Colonic mucosa (tissue), 4 donors: Measurements from ENCODE around the gene ZNF611. TPM values are rescaled to one million over a fixed set of nuclear protein-coding genes. Genes with fewer than 3 reads are reported as not detected.

Source experiments
- DNase-seq: peaks from one replicate; pipeline ENCODE4 v3.0.0-alpha.2; 2020
- H3K27ac ChIP-seq: fragments of 200-600 bp; one replicate; pipeline ENCODE4 v1.8.0; 2021
- H3K27me3 ChIP-seq: fragments of 200-600 bp; one replicate; pipeline ENCODE4 v1.8.0; 2021
- H3K36me3 ChIP-seq: fragments of 200-600 bp; one replicate; pipeline ENCODE4 v1.8.0; 2021
- H3K4me1 ChIP-seq: fragments of 200-600 bp; one replicate; pipeline ENCODE4 v1.8.0; 2021; ENCODE audit warnings: mild to moderate bottlenecking
- H3K4me3 ChIP-seq: fragments of 200-600 bp; one replicate; pipeline ENCODE4 v1.8.0; 2021
- H3K9ac ChIP-seq, 2 donors: one replicate each; pipeline ENCODE4 v1.7.0; 2013; ENCODE audit warnings: control low read depth in 2 of 2, low read depth in 2 of 2, low read length in 2 of 2
- H3K9me3 ChIP-seq: fragments of 200-600 bp; one replicate; pipeline ENCODE4 v1.8.0; 2021
- intact Hi-C: fragments of 100-400 bp; cut with DNase I; formaldehyde crosslinking; loops from one replicate; pipeline ENCODE4 v1.14.1; 2022
- total RNA-seq, 2 donors: library from RNA; stranded (reverse); fragmentation: NEBNext Ultra II Directional in 1 of 2; extraction: Animal tissue kit (Norgen Biotek cat#: 25700) in 1 of 2; gene quantifications; one replicate each; pipeline ENCODE4 v1.2.1, GENCODE V29; 2021
- TF ChIP-seq, protein P1 (sequence below): fragments of 200-600 bp; IDR thresholded peaks from one replicate; pipeline ENCODE4 v1.8.0; 2022; ENCODE audit warnings: antibody characterized with exemption, mild to moderate bottlenecking
- donor health status: healthy.
- donor health status: DM: no; HTN: no; CAD: no.
- donor health status: DM: no; HTN: no; CAD: no.

ZNF611 gene
- total RNA-seq, 2 donors from 2014 or later, result 9.8 to 17.7 TPM

DNA sequence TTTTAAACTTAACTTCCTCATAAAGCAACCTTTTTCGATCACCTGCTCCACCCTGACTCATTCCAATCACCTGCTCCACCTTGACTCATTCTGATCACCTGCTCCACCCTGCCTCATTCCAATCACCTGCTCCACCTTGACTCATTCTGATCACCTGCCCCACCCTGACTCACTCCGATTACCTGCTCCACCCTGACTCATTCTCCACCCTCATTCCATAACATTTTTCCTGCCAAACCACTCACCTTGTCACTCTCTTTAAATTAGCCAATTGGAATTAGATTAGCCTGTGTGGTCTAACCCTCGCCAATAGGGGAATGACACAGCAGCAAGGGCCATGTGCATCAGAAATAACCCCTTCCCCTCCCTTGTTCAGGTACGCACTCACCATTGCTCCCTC lies 64.8 kb downstream of the ZNF611 start:
- Histone ChIP-seq H3K4me3 (no peak overlapping the region), H3K27ac (no peak overlapping the region), H3K27me3 (no peaks in the 10 kb centered on the region), H3K9me3 (no peaks in the 10 kb centered on the region), H3K9ac (no peak overlapping the region), H3K4me1 (no peaks in the 10 kb centered on the region), H3K36me3 (no peaks in the 10 kb centered on the region)
- intact Hi-C loops, result no loop called here
- DNase-seq, result no peak
- TF ChIP-seq, protein P1, sequence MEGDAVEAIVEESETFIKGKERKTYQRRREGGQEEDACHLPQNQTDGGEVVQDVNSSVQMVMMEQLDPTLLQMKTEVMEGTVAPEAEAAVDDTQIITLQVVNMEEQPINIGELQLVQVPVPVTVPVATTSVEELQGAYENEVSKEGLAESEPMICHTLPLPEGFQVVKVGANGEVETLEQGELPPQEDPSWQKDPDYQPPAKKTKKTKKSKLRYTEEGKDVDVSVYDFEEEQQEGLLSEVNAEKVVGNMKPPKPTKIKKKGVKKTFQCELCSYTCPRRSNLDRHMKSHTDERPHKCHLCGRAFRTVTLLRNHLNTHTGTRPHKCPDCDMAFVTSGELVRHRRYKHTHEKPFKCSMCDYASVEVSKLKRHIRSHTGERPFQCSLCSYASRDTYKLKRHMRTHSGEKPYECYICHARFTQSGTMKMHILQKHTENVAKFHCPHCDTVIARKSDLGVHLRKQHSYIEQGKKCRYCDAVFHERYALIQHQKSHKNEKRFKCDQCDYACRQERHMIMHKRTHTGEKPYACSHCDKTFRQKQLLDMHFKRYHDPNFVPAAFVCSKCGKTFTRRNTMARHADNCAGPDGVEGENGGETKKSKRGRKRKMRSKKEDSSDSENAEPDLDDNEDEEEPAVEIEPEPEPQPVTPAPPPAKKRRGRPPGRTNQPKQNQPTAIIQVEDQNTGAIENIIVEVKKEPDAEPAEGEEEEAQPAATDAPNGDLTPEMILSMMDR, result no peak

DNA sequence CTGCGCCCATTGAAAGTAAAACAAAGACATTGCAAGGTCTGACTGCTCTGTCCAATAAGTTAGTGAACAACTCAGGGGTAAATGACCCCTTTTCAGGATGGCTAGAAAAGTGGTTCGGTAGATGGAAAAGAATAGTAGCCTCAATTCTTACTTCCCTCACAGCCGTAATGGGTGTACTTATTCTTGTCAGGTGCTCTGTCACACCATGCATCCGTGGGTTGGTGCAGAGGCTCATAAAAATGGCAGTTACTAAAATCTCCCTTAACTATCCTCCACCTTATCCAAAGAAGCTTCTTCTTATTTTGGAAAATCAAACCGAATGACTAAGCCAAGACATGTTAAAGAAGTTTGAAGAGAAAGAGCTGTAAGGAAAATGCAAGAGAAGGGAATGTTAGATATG lies 65.3 kb downstream of the ZNF611 start:
- Histone ChIP-seq H3K36me3 (no peaks in the 10 kb centered on the region), H3K9ac (no peak overlapping the region), H3K4me3 (no peak overlapping the region), H3K27me3 (no peaks in the 10 kb centered on the region), H3K9me3 (no peaks in the 10 kb centered on the region), H3K27ac (no peak overlapping the region), H3K4me1 (no peaks in the 10 kb centered on the region)
- TF ChIP-seq, protein P1, result no peak
- no peak for DNase-seq
- intact Hi-C loops, result no loop called here

DNA sequence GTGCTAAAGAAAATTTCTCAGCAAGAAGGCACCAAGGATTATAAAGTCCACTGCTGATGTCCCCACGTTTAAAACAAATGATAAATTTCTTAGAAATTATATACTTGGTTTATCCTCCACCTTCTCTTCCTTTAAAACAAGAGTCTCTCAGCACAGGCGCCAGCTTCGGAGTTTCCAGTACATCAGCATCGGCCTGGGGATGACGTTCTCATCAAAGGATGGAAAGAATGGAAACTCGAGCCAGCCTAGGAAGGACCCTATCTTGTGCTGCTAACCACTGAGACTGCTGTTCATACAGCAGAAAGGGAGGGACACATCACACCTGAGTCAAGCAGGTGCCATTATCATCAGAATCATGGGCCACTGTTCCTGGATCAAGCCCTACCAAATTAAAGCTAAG lies 66.9 kb downstream of the ZNF611 start:
- H3K27me3 ChIP-seq, result no peaks in the 10 kb centered on the region
- no peaks in the 10 kb centered on the region for H3K9me3 ChIP-seq
- TF ChIP-seq, protein P1, result no peak
- no peak for DNase-seq
- intact Hi-C loops, result no loop called here
- H3K4me3 ChIP-seq, result no peak overlapping the region
- no peaks in the 10 kb centered on the region for H3K4me1 ChIP-seq
- H3K9ac ChIP-seq, result no peak overlapping the region
- no peak overlapping the region for H3K27ac ChIP-seq
- no peaks in the 10 kb centered on the region for H3K36me3 ChIP-seq

DNA sequence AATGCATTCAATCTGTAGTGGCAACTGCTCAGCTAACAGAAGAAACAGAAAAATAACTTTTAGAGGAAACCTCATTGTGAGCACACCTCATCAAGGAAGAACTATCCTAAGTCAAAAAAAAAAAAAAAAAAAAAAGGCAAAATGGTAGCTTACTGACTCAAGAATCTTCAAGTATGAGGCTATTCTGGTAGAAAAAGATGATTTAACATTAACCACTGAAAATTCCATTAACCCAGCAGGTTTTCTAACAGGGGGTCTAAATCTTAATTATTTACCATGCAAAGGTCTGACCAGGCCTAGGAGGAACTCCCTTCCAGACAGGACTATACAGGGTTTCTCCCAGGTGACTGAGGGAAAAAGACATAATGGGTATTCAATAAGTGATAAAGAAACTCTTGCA lies 68.3 kb downstream of the ZNF611 start:
- Histone ChIP-seq H3K27ac (no peak overlapping the region), H3K9ac (no peak overlapping the region), H3K27me3 (no peaks in the 10 kb centered on the region), H3K36me3 (no peaks in the 10 kb centered on the region), H3K4me3 (no peak overlapping the region), H3K9me3 (no peaks in the 10 kb centered on the region), H3K4me1 (no peaks in the 10 kb centered on the region)
- intact Hi-C loops, result no loop called here
- TF ChIP-seq, protein P1, result no peak
- no peak for DNase-seq

DNA sequence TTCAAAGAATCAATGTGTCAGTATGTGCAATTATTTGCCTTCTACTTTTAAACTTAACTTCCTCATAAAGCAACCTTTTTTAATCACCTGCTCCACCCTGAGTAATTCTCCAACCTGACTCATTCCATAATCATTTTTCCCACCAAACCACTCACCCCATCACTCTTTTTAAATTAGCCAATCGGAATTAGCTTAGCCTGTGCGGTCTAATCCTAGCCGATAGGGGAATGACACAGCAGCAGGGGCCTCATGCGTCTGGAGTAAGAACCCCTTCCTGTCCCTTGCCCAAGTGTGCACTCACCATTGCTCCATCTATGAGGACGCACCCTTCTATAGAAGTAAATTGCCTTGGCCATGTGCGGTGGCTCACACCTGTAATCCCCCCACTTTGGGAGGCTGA lies 69.3 kb downstream of the ZNF611 start:
- no peaks in the 10 kb centered on the region for H3K27me3 ChIP-seq
- H3K9ac ChIP-seq, result no peak overlapping the region
- no peak overlapping the region for H3K27ac ChIP-seq
- intact Hi-C loops, result no loop called here
- no peaks in the 10 kb centered on the region for H3K36me3 ChIP-seq
- no peaks in the 10 kb centered on the region for H3K9me3 ChIP-seq
- TF ChIP-seq, protein P1, result no peak
- H3K4me1 ChIP-seq, result no peaks in the 10 kb centered on the region
- no peak for DNase-seq
- no peak overlapping the region for H3K4me3 ChIP-seq

DNA sequence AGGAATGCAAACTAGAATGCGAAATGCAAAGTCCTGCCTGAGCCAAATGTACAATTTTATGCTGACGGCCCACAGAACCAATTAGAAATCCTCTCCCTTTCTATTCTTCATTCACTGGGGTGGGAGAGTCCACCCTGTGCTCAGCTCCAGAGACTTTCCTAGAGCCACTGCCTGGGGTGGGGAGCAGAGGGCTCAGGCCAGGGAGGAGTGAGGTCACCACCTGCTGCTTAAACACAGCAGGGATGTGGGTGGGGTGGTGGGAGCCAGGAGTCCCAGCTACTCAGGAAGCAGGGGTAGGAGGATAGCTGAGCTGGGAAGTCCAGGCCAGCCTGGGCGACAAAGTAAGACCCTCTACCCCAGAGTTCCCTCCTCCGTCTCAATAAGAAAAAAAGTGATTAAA lies 69.8 kb downstream of the ZNF611 start:
- Histone ChIP-seq H3K27me3 (no peaks in the 10 kb centered on the region), H3K27ac (no peak overlapping the region), H3K4me1 (no peaks in the 10 kb centered on the region), H3K9ac (no peak overlapping the region), H3K36me3 (no peaks in the 10 kb centered on the region), H3K4me3 (no peak overlapping the region), H3K9me3 (no peaks in the 10 kb centered on the region)
- intact Hi-C loops, result no loop called here
- DNase-seq, result no peak
- TF ChIP-seq, protein P1, result no peak
